HFF-Myc (cell line): ENCODE data around the gene ORC2.
A peak's percentile ranks its signal among the peaks of the same experiment; 100 is the strongest.

Experiments
- DNase-seq: peaks from one replicate; pipeline ENCODE4 v3.0.0-alpha.2; 2011; ENCODE audit warnings: low read depth; ENCODE audit errors: extremely low read depth
- H3K4me3 ChIP-seq: replicated peaks from 2 replicates; pipeline ENCODE4 v1.5.1; 2011; ENCODE audit warnings: low read depth, mild to moderate bottlenecking, control low read depth, low read length
- TF ChIP-seq, protein P1 (sequence below): IDR thresholded peaks from 2 replicates; pipeline ENCODE4 v1.5.1; 2012; ENCODE audit warnings: mild to moderate bottlenecking, low read depth, low read length, control low read depth; ENCODE audit errors: missing control alignments

The ORC2 gene

DNA sequence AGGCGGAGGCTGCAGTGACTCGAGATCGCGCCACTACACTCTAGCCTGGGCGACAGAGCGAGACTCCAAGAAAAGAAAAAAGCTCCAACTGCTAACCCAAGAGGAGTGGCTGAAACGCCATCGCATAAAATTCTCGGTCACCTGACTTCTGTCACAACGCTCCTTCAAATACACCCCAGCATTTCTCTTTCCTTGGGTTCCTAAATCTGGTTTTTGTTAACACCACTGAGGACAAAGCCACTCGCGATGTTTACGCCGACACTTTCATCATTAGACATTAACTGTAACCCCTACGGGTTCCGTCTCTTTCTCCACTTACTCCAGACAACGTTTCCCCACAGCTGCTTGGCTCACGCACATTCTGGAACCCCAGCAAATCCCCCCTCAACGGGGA, 99.7 kb downstream of the ORC2 start:
- TF ChIP-seq, protein P1, sequence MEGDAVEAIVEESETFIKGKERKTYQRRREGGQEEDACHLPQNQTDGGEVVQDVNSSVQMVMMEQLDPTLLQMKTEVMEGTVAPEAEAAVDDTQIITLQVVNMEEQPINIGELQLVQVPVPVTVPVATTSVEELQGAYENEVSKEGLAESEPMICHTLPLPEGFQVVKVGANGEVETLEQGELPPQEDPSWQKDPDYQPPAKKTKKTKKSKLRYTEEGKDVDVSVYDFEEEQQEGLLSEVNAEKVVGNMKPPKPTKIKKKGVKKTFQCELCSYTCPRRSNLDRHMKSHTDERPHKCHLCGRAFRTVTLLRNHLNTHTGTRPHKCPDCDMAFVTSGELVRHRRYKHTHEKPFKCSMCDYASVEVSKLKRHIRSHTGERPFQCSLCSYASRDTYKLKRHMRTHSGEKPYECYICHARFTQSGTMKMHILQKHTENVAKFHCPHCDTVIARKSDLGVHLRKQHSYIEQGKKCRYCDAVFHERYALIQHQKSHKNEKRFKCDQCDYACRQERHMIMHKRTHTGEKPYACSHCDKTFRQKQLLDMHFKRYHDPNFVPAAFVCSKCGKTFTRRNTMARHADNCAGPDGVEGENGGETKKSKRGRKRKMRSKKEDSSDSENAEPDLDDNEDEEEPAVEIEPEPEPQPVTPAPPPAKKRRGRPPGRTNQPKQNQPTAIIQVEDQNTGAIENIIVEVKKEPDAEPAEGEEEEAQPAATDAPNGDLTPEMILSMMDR = no peak
- no peak for DNase-seq
- peak overlapping the region; percentile 87 for H3K4me3 ChIP-seq

- no peak for DNase-seq
- peak overlapping the region; percentile 87 for H3K4me3 ChIP-seq
- TF ChIP-seq, protein P1 = no peak
Measured at GRCh38 chr2:200862532-200863000, 100.9 kb downstream of the ORC2 start.

- TF ChIP-seq, protein P1 = no peak
- peak overlapping the region; percentile 87 for H3K4me3 ChIP-seq
- no peak for DNase-seq
Measured at GRCh38 chr2:200861617-200862155, 101.8 kb downstream of the ORC2 start.

- TF ChIP-seq, protein P1 = no peak
- H3K4me3 ChIP-seq = no peak overlapping the region
- no peak for DNase-seq
Measured at GRCh38 chr2:200860092-200860795, 103.2 kb downstream of the ORC2 start.
